Measurements from ENCODE around the gene SPDYE4.

The SPDYE4 gene

DNA sequence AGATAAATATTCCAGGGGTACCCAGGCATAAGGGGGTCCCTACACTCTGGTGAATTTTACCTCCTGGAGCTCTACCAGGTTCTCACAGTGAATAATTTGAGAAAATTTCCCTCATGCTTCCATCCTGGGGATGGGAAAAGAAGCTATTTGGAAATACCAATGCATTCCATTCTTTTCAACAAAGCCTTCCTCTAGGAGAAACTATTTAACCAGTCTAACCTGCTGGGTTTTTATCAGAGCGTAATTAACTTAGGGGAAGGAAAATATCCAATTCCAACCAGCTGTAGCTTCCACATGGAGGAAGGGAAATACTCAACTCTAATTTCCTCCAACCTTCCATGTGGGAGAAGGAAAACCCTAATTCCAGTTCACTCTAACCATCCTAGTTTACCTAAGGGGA is 23.8 kb upstream of the SPDYE4 start:
- no peak for DNase-seq

DNA sequence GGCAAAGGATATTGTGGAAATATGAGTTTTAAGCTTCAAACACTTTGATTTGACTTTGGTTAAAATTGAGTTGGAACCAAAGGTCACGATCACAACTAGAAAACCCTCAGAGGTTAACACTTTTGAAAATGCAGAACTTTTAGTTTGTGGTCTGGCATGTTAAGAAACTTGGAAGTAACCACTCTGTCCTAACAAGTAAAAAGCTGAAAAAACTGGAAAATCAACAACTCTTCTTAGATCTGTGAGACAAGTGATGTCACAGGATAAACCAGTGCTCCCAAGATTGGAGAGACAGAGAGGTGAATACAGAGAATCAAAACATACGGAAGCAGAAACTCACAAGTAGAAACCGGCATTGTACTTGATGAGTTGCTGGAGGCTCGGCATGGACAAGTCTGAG is 23.4 kb upstream of the SPDYE4 start:
- DNase-seq: peak; percentile 56

GRCh38 chr17:8776881-8777280 is 18.5 kb upstream of the SPDYE4 start:
- DNase-seq: peak; percentile 69

- no peak for DNase-seq
These were observed 17.9 kb upstream of the SPDYE4 start for GRCh38 chr17:8776248-8776647.

- peak; percentile 28 for DNase-seq
These were observed 8.4 kb upstream of the SPDYE4 start for GRCh38 chr17:8766731-8767130.

DNA sequence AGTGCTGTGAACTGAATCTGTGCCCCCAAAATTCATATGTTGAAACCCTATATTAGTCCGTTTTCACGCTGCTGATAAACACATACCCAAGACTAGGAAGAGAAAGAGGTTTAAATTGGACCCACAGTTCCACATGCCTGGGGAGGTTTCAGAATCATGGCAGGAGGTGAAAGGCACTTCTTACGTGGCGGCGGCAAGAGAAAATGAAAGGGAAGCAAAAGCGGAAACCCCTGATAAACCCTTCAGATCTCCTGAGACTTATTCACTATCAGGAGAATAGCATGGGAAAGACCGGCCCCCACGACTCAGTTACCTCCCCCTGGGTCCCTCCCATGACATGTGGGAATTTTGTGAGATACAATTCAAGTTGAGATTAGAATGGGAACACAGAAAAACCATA is 3.7 kb upstream of the SPDYE4 start:
- DNase-seq: no peak

DNA sequence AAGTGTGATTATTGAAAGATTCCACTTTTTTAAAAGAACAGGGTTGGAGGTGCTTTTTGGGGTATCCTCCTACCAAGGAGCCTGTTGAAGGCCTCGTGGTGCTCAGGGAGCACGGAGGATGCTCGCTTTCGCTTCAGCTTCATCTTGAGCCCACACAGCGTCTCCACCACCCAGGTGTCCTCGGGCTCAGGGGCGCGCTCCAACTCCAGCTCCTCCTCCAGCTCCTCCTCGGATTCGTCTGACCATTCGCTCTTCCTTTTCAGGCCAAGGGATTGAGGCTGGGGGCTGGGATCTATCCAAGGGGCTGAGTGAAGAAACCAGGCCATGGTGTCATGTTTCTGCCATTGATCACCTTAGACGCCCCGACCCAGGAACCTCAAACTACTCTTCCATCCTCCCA is 1.2 kb downstream of the SPDYE4 start:
- DNase-seq: no peak

- no peak for DNase-seq
These were observed 2.6 kb downstream of the SPDYE4 start for GRCh38 chr17:8755590-8756255.

DNA sequence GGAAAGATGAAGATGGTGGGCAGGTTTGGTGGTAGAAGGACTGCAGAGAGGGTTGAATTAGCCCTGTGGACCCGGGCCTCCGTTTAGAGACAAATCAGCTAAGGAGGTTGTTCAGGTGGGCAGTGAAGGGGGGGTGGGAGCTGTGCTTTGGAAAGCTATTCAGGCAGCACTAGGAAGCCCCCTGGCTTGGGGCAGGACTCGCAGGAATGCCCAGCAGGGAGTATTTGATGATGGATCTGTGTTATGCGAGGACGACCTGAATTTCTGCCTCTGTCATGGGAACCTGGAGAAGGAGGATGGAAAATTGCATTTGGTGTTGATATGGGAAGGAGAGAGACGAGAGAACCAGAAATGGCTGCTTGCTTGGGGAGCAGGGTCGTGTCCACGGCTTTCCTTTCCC is 3.5 kb downstream of the SPDYE4 start:
- no peak for DNase-seq

DNA sequence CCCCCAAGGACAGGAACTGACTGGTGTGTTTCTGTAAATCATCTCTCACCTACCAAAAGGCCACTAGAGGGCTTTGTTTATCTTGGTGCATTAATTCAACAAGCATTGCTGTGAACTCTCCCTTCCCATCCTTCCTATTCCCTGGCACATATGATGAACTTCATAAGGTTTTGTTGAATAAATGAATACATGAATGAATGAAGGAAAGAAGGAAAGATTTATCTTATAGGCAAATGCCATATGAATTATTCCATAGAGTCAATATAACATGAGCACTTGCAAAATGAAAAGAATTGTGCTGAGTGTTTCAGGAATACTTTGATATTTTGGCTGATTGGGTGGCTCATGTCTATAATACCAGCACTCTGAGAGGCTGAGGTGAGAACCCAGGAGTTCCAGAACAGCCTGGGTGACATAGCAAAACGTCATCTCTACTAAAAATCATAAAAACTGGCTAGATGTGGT is 4.3 kb downstream of the SPDYE4 start:
- peak; percentile 23 for DNase-seq

- no peak for DNase-seq
These were observed 5.0 kb downstream of the SPDYE4 start for GRCh38 chr17:8753136-8753975.

DNA sequence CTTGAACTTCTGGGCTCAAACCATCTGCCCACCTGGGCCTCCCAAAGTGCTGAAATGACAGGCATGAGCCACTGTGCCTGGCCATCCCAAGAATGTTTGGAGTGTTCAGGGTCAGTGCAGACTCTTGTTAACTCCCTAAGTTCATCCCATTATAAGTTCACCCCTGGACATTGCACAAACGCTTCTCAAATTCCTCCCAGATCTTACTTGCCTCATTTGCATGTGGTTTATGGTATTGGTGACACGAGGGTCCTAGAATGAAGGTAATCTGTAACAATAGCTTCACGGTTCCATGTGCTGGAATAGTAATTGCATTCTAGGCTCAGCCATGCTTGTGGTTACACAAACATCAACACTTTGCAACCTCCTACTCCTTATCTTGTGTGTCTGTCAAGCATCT is 8.7 kb downstream of the SPDYE4 start:
- DNase-seq: no peak

DNA sequence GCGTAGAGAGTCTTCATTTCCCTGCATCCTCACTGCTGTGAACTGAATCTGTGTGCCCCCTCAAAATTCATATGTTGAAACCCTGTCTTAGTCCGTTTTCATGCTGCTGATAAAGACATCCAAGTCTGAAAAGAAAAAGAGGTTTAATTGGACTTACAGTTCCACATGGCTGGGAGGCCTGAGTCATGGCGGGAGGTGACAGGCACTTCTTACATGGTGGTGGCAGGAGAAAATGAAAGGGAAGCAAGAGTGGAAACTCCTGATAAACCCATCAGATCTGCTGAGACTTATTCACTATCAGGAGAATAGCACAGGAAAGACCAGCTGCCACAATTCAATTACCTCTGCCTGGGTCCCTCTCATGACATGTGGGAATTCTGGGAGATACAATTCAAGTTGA is 10.6 kb downstream of the SPDYE4 start:
- DNase-seq: no peak

DNA sequence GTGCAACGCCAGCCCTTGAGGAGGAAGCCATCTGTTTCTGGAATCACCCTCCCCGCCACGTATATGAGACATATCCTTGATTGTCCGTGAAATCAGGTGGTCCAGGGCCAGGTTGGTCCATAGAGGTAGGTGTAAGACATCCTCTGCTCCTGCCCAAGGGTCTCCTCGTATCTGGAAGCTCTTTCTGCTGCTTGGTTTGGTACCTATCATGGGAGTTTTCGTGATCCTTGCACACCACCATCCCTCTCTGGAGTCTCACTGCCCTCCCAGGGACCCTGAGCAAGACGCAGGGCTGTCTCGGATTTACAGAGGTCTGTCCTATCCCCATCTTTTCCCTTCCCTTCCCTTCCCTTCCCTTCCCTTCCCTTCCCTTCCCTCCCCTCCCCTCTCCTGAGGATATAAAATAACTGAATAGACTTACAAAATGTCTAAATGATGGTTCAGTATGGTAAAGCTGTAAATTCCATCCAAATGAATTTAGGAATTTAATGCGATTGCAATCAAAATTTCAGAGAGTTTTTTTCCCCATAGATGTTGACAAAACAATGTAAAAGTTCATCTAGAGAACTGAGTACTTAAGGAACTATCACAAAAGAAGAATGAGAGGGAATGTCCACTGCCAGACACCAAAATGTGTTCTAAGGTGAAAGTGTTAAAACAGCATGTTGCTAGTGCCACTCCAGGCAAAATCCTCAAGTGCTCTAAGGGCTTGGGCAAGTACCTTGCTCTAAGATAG is 11.7 kb downstream of the SPDYE4 start:
- DNase-seq: no peak

DNA sequence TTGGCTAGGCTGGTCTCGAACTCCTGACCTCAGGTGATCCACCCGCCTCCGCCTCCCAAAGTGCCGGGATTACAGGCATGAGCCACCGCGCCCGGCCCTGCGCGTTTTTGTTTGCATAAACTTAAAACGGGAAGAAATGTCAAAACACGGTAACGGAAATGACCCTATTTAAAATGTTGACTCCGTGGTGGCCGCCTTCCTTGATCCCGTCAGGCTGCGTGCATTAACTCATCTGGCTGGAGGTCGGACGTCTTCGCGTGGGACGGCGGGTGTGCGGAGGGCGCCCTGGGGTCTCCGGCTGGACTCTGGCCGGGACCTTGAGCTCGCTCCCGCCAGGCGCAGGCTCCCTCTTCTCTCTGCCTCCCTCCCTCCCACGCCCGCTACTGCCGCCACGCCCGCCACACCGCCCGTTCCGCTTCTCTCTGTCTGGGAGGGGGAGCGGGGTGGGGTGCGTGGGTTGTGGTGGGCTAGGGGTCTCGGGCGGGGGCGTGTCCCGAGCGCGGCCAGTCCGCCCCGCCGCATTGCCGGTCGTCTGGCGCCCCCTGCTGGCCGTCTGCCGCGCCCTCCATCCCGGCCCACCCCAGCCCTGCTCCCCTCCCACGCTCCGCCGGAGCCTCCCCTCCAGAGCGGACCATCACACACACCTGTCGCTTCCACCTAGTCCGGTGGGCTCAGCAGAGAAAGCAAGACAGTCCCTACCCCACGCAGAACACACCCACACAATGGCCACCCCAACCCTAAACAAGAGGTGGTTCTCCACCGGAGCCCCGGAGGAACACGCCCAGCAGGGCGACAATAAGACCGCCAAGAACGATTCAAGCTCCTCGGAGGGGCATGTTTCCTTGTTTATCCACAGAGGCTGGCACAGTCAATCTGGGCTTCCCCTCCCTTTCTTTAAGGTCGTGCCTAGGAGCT is 12.5 kb downstream of the SPDYE4 start:
- peak; percentile 50 for DNase-seq

GRCh38 chr17:8744086-8744785 is 14.1 kb downstream of the SPDYE4 start:
- no peak for DNase-seq

DNA sequence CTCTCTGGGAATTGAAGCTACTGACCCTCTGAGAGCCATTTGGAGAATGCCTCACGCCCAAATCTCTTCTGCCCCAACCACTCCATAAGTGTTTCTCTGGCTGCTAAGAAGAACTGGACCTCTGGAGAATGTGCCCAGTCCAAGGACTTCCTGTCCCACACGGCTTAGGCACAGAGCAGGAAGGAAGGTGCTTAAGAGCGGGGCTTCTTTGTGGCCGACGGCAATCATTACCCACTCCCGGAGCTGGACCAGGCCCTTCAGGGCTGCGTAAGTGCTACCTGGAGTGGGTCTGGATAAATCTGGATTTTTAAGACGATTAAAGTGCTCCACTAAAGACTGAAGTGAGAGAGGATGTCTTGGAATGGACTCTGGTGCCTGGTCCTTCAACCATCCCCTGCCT is 15.5 kb downstream of the SPDYE4 start:
- DNase-seq: no peak

DNA sequence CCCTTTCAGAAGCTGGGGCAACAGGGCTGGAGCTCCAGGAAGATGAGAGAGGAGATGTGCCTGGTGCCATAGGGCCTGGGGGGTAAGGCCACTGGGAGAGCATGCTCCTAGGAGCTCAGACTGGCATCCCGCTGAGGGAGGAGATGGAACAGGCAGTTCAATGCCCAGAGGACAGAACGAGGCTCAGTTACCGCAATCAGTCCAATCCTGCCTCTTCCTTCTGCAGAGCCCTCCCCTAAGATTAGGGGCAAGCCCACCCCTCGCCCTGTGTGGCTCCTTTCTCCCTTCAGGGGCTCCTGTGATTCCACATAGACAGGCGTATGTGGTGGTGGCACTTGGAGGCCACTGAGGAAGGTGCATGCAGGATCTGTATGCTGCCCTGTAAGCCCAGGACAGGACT is 16.1 kb downstream of the SPDYE4 start:
- no peak for DNase-seq

- DNase-seq: no peak
These were observed 16.6 kb downstream of the SPDYE4 start for GRCh38 chr17:8741771-8742170.

GRCh38 chr17:8741366-8741765 is 17.0 kb downstream of the SPDYE4 start:
- DNase-seq: no peak

- DNase-seq: no peak
These were observed 17.9 kb downstream of the SPDYE4 start for GRCh38 chr17:8740486-8740885.

GRCh38 chr17:8739097-8739496 is 19.2 kb downstream of the SPDYE4 start:
- DNase-seq: no peak

Data from MV-4-11 (cell line).